GM12878 (cell line): ENCODE measurements around the gene C22orf31. TPM values are rescaled to one million over a fixed set of nuclear protein-coding genes. Genes with fewer than 3 reads are reported as not detected.

Experiments used
- ATAC-seq: fragments of 200-7000 bp; cut with Tn5 transposase; 3 replicates; pipeline ENCODE4 v1.9.1; 2020; ENCODE audit warnings: mild to moderate bottlenecking, moderate library complexity
- BruUV-seq: library from RNA; stranded (reverse); fragments of 400-500 nt; replicated peaks from 2 replicates; lab custom pipeline; 2021; lab: Mats Ljungman, UMichigan
- CTCF ChIA-PET: fragments of 300-600 bp; sonication (Branson Sonifier 250); formaldehyde crosslinking; extraction: SDS; loops from one replicate; lab custom pipeline; 2021; ENCODE audit warnings: inconsistent platforms; lab: Yijun Ruan, JAX
- POLR2A ChIA-PET: fragments of 350-600 bp; formaldehyde crosslinking; extraction: SDS; loops from one replicate; lab custom pipeline; 2021; ENCODE audit warnings: inconsistent platforms; lab: Charles Lee
- RAD21 ChIA-PET: fragments of 300-600 bp; sonication (Branson Sonifier 250); formaldehyde crosslinking; loops from one replicate; lab custom pipeline; 2023; ENCODE audit warnings: antibody characterized with exemption; ENCODE audit not compliant: unreplicated experiment; lab: Charles Lee
- SMC1A ChIA-PET: fragments of 300-600 bp; sonication (Branson Sonifier 250); formaldehyde crosslinking; loops from one replicate; lab custom pipeline; 2023; ENCODE audit not compliant: unreplicated experiment, uncharacterized antibody; lab: Charles Lee
- DNase-seq: peaks from one replicate; pipeline ENCODE4 v3.0.0-alpha.2; 2011; ENCODE audit warnings: low read depth, low spot score
- FAIRE-seq: peaks from 3 replicates; lab custom pipeline; 2011; peaks lifted over from hg19 to GRCh38; lab: Jason Lieb, UNC
- H2AFZ ChIP-seq: 2 replicates; pipeline ENCODE4 v1.6.0; 2011; ENCODE audit warnings: low read depth, low read length, control low read depth; ENCODE audit not compliant: control insufficient read depth
- H3K27ac ChIP-seq: 2 replicates; pipeline ENCODE4 v1.5.1; 2011; ENCODE audit warnings: control low read depth; ENCODE audit not compliant: control insufficient read depth, insufficient read depth
- H3K27me3 ChIP-seq, 2 experiments: replicated peaks in 1 of 2; 2 replicates each; pipeline versions ENCODE4 v1.6.0 to v1.6.1; 2011; ENCODE audit warnings: low read length in 1 of 2; ENCODE audit not compliant: control insufficient read depth in 2 of 2, insufficient read depth in 2 of 2
- H3K36me3 ChIP-seq, 2 experiments: 2 replicates each; pipeline ENCODE4 v1.5.1; 2011; ENCODE audit warnings: low read length in 1 of 2; ENCODE audit not compliant: control insufficient read depth in 2 of 2, insufficient read depth in 2 of 2
- H3K4me1 ChIP-seq: 2 replicates; pipeline ENCODE4 v1.6.1; 2011; ENCODE audit warnings: mild to moderate bottlenecking, low read length, moderate library complexity, mixed read lengths; ENCODE audit not compliant: control insufficient read depth, insufficient read depth
- H3K4me2 ChIP-seq: 2 replicates; pipeline ENCODE4 v1.6.0; 2011; ENCODE audit warnings: control low read depth; ENCODE audit not compliant: control insufficient read depth, insufficient read depth
- H3K4me3 ChIP-seq: fragments of 200-600 bp; sonication (generic); 2 replicates; pipeline ENCODE4 v1.5.1; 2016
- H3K79me2 ChIP-seq: 2 replicates; pipeline ENCODE4 v1.6.0; 2011; ENCODE audit warnings: low read length; ENCODE audit not compliant: control insufficient read depth, insufficient read depth
- H3K9ac ChIP-seq: 2 replicates; pipeline ENCODE4 v1.8.0; 2011; ENCODE audit warnings: low read length, control low read depth, mixed read lengths; ENCODE audit not compliant: control insufficient read depth, insufficient read depth
- H3K9me3 ChIP-seq: replicated peaks from 3 replicates; pipeline ENCODE4 v1.5.1; 2011; ENCODE audit warnings: mild to moderate bottlenecking, low read length; ENCODE audit not compliant: control insufficient read depth, insufficient read depth
- H4K20me1 ChIP-seq: 2 replicates; pipeline ENCODE4 v1.6.0; 2011; ENCODE audit not compliant: control insufficient read depth, insufficient read depth
- GATAD2B ChIP-seq: fragments of 450-650 bp; conservative IDR thresholded peaks from 2 replicates; pipeline ENCODE4 v1.6.1; 2017; ENCODE audit warnings: low read depth, mild to moderate bottlenecking, moderate library complexity
- JUNB ChIP-seq: IDR thresholded peaks from 2 replicates; pipeline ENCODE4 v1.6.1; 2016; ENCODE audit warnings: antibody characterized with exemption, mild to moderate bottlenecking
- NFYA ChIP-seq: IDR thresholded peaks from 2 replicates; pipeline ENCODE4 v1.6.1; 2011; ENCODE audit warnings: low read depth, mild to moderate bottlenecking, low read length, improper control_type of control experiment, borderline replicate concordance
- POLR2AphosphoS2 ChIP-seq: IDR thresholded peaks from 2 replicates; pipeline ENCODE4 v1.6.1; 2011; ENCODE audit warnings: low read depth, mild to moderate bottlenecking, low read length, improper control_type of control experiment, moderate library complexity
- RCOR1 ChIP-seq: conservative IDR thresholded peaks from 2 replicates; pipeline ENCODE4 v1.6.1; 2012; ENCODE audit warnings: low read depth, low read length, improper control_type of control experiment
- SP1 ChIP-seq: IDR thresholded peaks from one replicate; pipeline ENCODE4 v1.6.1; 2011; ENCODE audit warnings: low read depth, low read length
- USF2 ChIP-seq: IDR thresholded peaks from 2 replicates; pipeline ENCODE4 v1.6.1; 2011; ENCODE audit warnings: low read depth, low read length, improper control_type of control experiment, borderline replicate concordance
- WGBS: methylation state at CpG from one replicate; pipeline ENCODE4 v1.1.6; 2016; ENCODE audit warnings: low lambda C conversion rate; ENCODE audit not compliant: insufficient replicate concordance, insufficient coverage; ENCODE audit errors: missing lambda C conversion rate; 5-methylcytosine and 5-hydroxymethylcytosine counted together
- in situ Hi-C: fragments of 300-500 bp; cut with MboI; formaldehyde crosslinking; loops from 9 replicates; pipeline ENCODE4 v1.14.3; 2018; ENCODE audit warnings: mixed read lengths
- intact Hi-C: fragments of 100-400 bp; cut with micrococcal nuclease; formaldehyde crosslinking; loops from one replicate; pipeline ENCODE4 v1.14.2; 2022; ENCODE audit not compliant: unreplicated experiment
- polyA plus RNA-seq, 11 experiments: library from polyadenylated mRNA; depleted of rRNA in 4 of 11; unstranded in 6 of 11; stranded (reverse) in 5 of 11; fragments of >200 nt; fragmentation: Nextera tagmentation in 4 of 11; fragmentation: Illumina TruSeq in 1 of 11; extraction: Ambion mirVana in 4 of 11; extraction: Trizol in 1 of 11; gene quantifications; 1 replicate in 1 of 11; 2 replicates in 10 of 11; pipeline versions ENCODE4 v1.2.1 to v1.2.3, GENCODE V29; 2011 to 2016; ENCODE audit warnings: inconsistent platforms in 2 of 11, missing spikeins in 2 of 11, low read depth in 1 of 11
- total RNA-seq, 4 experiments: library from RNA; depleted of rRNA in 3 of 4; stranded (reverse); fragments of >200 nt in 3 of 4; fragmentation: Illumina TruSeq in 1 of 4; extraction: Trizol in 1 of 4; gene quantifications; 2 replicates each; pipeline versions ENCODE4 v1.2.1 to v1.2.3, GENCODE V29; 2013 to 2021

Gene C22orf31
- total and polyA plus RNA-seq, 10 of the 15 experiments (the other 5 are each of a cell fraction or from before 2014, with no cell fraction given), result not detected

GRCh38 chr22:29014293-29014692, 47.3 kb downstream of the C22orf31 start (continued):
- TF ChIP-seq NFYA, result no peak

DNA sequence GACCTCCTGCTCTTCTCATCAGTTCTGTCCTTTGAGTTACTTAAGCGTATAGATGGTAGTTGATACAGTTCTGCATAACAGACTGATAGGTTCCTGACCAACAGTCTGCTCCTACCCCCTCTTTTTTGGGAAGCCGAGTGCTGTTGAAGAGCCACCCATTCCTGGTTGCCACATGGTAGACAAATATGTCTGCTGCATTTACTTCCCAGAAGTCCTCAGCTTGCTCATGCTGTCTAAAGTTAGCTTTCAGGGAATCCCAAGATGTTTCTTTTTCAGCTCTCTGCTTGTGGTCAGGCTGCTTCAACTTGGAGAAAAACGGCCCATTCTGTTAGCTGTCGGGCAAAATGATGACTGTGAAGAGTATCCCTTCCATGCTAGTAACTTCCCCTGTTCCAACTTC, 48.7 kb downstream of the C22orf31 start:
- Histone ChIP-seq H3K9me3 (no peaks in the 10 kb centered on the region), H3K79me2 (no peaks in the 10 kb centered on the region), H3K4me3 (no peak overlapping the region), H3K4me2 (no peak overlapping the region), H2AFZ (no peak overlapping the region), H3K9ac (no peak overlapping the region), H3K36me3 (no peaks in the 10 kb centered on the region; a peak in 1 of 4 replicates), H3K27me3 (0 out of 4 replicates have a peak, but pooled peaks cover 0 to 2% of the 10 kb centered on the region in 2 experiments)
- CTCF ChIA-PET, result interaction anchor here (1.0 to 3.3 kb wide), 5 partner anchors 10 to 52 kb away, joined by 3 to 13 read pairs (median 4); no protein-coding TSS in a partner anchor
- RAD21 ChIA-PET, result interaction anchor here (1.0 to 1.9 kb wide), 6 partner anchors 9 to 96 kb away, joined by 3 to 7 read pairs (median 4); no protein-coding TSS in a partner anchor
- 47% methylated on average over 4 of the region's 4 CpGs for WGBS
- POLR2A ChIA-PET, result interaction anchor here (1.2 kb wide), 1 partner anchor 13 kb away, joined by 5 read pairs; no protein-coding TSS in a partner anchor
- no peak for DNase-seq
- no peak for FAIRE-seq
- intact Hi-C loops (no loop called here), in situ Hi-C loops (no loop called here)
- ATAC-seq, result no peak
- no peak for TF ChIP-seq RCOR1
- no peak for TF ChIP-seq USF2
- TF ChIP-seq JUNB, result no peak
- no peak for TF ChIP-seq POLR2AphosphoS2
- no peak for TF ChIP-seq GATAD2B
- TF ChIP-seq SP1, result no peak
- TF ChIP-seq, all 136 proteins: peak for 0
- Histone ChIP-seq H3K27ac (no peak overlapping the region), H4K20me1 (no peaks in the 10 kb centered on the region; the same call in 1 of the 2 replicates), H3K4me1 (no peaks in the 10 kb centered on the region)
- BruUV-seq, result no TSS peak
- SMC1A ChIA-PET, result interaction anchor here (1.0 to 4.6 kb wide), 9 partner anchors 10 to 105 kb away, joined by 3 to 50 read pairs (median 3); no protein-coding TSS in a partner anchor
